IMR-90 (cell line): ENCODE results near the gene TFB1M.

ENCODE experiments used
- BHLHE40 ChIP-seq: fragments of 150-350 bp; IDR thresholded peaks from 2 replicates; pipeline ENCODE4 v1.6.1; 2016; ENCODE audit warnings: mild to moderate bottlenecking, low read depth, low read length
- CTCF ChIP-seq: conservative IDR thresholded peaks from 2 replicates; pipeline ENCODE4 v1.5.1; 2012; ENCODE audit warnings: mild to moderate bottlenecking, low read depth, low read length, improper control_type of control experiment
- MXI1 ChIP-seq: IDR thresholded peaks from 2 replicates; pipeline ENCODE4 v1.6.1; 2012; ENCODE audit warnings: low read depth, mild to moderate bottlenecking, low read length, moderate library complexity, borderline replicate concordance
- POLR2A ChIP-seq: IDR thresholded peaks from 2 replicates; pipeline ENCODE4 v1.6.1; 2012; ENCODE audit warnings: mild to moderate bottlenecking, low read depth, low read length
- RAD21 ChIP-seq: IDR thresholded peaks from 2 replicates; pipeline ENCODE4 v1.6.1; 2012; ENCODE audit warnings: low read length, improper control_type of control experiment

GRCh38 chr6:155297669-155298068 lies 16.6 kb downstream of the TFB1M start:
- no peak for TF ChIP-seq CTCF
- no peak for TF ChIP-seq MXI1
- TF ChIP-seq RAD21 = no peak
- TF ChIP-seq POLR2A = no peak
- TF ChIP-seq BHLHE40 = no peak
